ENCODE data around the gene CRISPLD2.

Gene CRISPLD2

GRCh38 chr16:84884596-84885341 lies 65.0 kb downstream of the CRISPLD2 start:
- Histone ChIP-seq H3K27ac (no peak overlapping the region), H3K27me3 (no peaks in the 10 kb centered on the region), H3K4me3 (no peak overlapping the region), H3K9me3 (no peaks in the 10 kb centered on the region), H3K36me3 (peaks cover 0 to 33% (median 5%) of the 10 kb centered on the region in 3 donors), H3K4me1 (peaks cover 0 to 11% (median 0%) of the 10 kb centered on the region in 4 donors)
- intact Hi-C loops (cut with DNase I; ENCODE audit: low total_unique reads): no loop called here
- no peak for DNase-seq
- TF ChIP-seq CTCF (IDR thresholded peaks at IDR 0.05): no peak

DNA sequence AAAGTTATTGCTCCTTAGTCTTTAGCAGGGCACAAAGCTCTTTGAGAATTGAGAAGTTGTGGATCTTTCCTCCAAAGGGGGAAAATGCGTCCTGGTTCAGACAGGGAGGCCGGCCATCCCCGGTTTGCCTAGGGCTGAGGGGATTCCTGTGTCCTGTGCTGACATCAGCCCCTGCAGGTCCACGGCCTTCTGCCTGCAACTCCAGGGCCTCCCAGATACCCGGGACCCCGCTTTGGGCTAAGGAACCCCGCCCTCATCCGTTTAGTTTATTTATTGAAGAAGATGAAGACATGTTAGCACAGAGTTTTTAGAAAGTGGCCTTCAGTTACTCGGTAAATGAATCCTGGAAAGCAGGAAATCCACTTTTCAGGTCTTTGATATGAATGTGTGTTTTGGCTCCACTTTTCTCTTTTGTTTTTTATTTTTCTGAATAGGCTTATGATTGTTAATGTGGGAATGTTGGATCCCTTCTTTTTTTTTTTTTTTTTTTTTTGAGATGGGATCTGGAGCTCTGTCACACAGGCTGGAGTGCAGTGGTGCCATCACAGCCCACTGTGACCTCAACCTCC lies 65.6 kb downstream of the CRISPLD2 start:
- Histone ChIP-seq H3K36me3 (peaks cover 0 to 36% (median 5%) of the 10 kb centered on the region in 3 donors), H3K27me3 (no peaks in the 10 kb centered on the region), H3K9me3 (no peaks in the 10 kb centered on the region), H3K27ac (no peak overlapping the region), H3K4me3 (no peak overlapping the region), H3K4me1 (peaks cover 0 to 11% (median 0%) of the 10 kb centered on the region in 4 donors)
- intact Hi-C loops (cut with DNase I; ENCODE audit: low total_unique reads): no loop called here
- TF ChIP-seq CTCF (IDR thresholded peaks at IDR 0.05): no peak
- no peak for DNase-seq

GRCh38 chr16:84886497-84887090 lies 66.8 kb downstream of the CRISPLD2 start:
- intact Hi-C loops (cut with DNase I; ENCODE audit: low total_unique reads): no loop called here
- no peak overlapping the region for H3K4me3 ChIP-seq
- peaks cover 0 to 11% (median 0%) of the 10 kb centered on the region in 4 donors for H3K4me1 ChIP-seq
- DNase-seq: no peak
- peaks cover 0 to 34% (median 5%) of the 10 kb centered on the region in 3 donors for H3K36me3 ChIP-seq
- no peaks in the 10 kb centered on the region for H3K9me3 ChIP-seq
- TF ChIP-seq CTCF (IDR thresholded peaks at IDR 0.05): no peak
- peaks cover 0 to under 1% of the 10 kb centered on the region in 2 donors for H3K27me3 ChIP-seq
- no peak overlapping the region for H3K27ac ChIP-seq

DNA sequence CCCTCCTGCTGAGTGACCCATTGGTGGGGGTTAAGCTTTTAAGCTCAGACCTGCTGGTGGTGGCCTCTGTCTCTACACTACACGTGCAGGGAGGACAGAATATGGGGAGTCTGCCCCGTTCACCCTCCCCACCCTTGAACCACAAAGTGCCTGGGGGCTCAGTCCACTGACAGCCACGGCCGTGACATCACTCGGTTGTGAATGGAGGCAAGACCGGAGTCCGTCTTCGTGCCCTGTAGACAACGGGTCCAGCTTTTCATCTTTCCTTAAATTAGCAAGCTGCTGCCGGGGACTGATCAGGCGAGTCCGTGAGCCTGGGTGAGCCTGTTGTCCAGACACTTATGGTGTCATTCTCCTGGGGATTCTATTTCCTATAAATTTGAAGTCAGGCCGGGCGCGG lies 67.4 kb downstream of the CRISPLD2 start:
- H3K4me1 ChIP-seq: peaks cover 0 to 11% (median 0%) of the 10 kb centered on the region in 4 donors
- no peaks in the 10 kb centered on the region for H3K9me3 ChIP-seq
- no peak for DNase-seq
- H3K27ac ChIP-seq: no peak overlapping the region
- intact Hi-C loops (cut with DNase I; ENCODE audit: low total_unique reads): no loop called here
- TF ChIP-seq CTCF (IDR thresholded peaks at IDR 0.05): no peak
- peaks cover 0 to 4% of the 10 kb centered on the region in 2 donors for H3K27me3 ChIP-seq
- H3K36me3 ChIP-seq: peaks cover 0 to 40% (median 5%) of the 10 kb centered on the region in 3 donors
- H3K4me3 ChIP-seq: no peak overlapping the region

DNA sequence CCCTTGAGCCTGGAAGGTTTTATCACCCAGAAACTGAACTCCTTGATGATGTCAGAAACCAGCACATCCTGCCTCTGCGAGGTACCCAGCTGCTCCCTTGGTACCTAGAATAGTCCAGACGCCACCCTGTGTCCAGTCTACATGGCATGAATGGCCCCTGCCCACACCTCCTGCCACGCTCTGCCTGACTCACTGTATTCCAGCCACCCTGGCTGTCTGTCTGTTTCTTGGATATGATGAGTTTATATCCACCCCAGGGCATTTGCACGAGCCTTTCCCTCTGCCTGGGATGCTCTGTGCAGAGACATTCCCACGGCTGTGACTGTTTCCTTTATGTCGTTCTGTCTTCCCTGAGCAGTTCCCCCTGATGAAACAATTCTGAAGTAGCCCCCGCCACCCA lies 68.7 kb downstream of the CRISPLD2 start:
- Histone ChIP-seq H3K27me3 (peaks cover 0 to 7% of the 10 kb centered on the region in 2 donors), H3K36me3 (peaks cover 0 to 51% (median 5%) of the 10 kb centered on the region in 3 donors), H3K4me1 (peaks cover 0 to 11% (median 0%) of the 10 kb centered on the region in 4 donors), H3K4me3 (no peak overlapping the region), H3K9me3 (no peaks in the 10 kb centered on the region), H3K27ac (no peak overlapping the region)
- no peak for DNase-seq
- TF ChIP-seq CTCF (IDR thresholded peaks at IDR 0.05): no peak
- intact Hi-C loops (cut with DNase I; ENCODE audit: low total_unique reads): no loop called here
